Astrocyte (in vitro differentiated cells and primary cell): ENCODE results near the gene PTPRN2. TPM values are rescaled to one million over a fixed set of nuclear protein-coding genes. Genes with fewer than 3 reads are reported as not detected.

Experiments used
- DNase-seq: peaks from one replicate; pipeline ENCODE4 v3.0.0-alpha.2; 2010; ENCODE audit warnings: low read depth
- FAIRE-seq: peaks from 2 replicates; lab custom pipeline; 2011; peaks lifted over from hg19 to GRCh38; lab: Jason Lieb, UNC
- H2AFZ ChIP-seq: 2 replicates; pipeline ENCODE4 v1.6.0; 2012; ENCODE audit warnings: low read depth, low read length, inconsistent platforms
- H3K27ac ChIP-seq: 2 replicates; pipeline ENCODE4 v1.5.1; 2011; ENCODE audit warnings: low read depth, low read length, inconsistent platforms
- H3K27me3 ChIP-seq: 2 replicates; pipeline ENCODE4 v1.6.0; 2011; ENCODE audit warnings: low read length, inconsistent platforms; ENCODE audit not compliant: insufficient read depth
- H3K36me3 ChIP-seq: 2 replicates; pipeline ENCODE4 v1.5.1; 2011; ENCODE audit warnings: low read length, inconsistent platforms; ENCODE audit not compliant: insufficient read depth
- H3K4me1 ChIP-seq: 2 replicates; pipeline ENCODE4 v1.5.1; 2011; ENCODE audit warnings: low read length, inconsistent platforms; ENCODE audit not compliant: insufficient read depth
- H3K4me2 ChIP-seq: 2 replicates; pipeline ENCODE4 v1.6.0; 2012; ENCODE audit warnings: low read length, inconsistent platforms
- H3K4me3 ChIP-seq: 2 replicates; pipeline ENCODE4 v1.5.1; 2011; ENCODE audit warnings: low read depth, mild to moderate bottlenecking, low read length, inconsistent platforms; ENCODE audit not compliant: insufficient read depth
- H3K79me2 ChIP-seq: 2 replicates; pipeline ENCODE4 v1.6.0; 2012; ENCODE audit warnings: mild to moderate bottlenecking, low read length, inconsistent platforms; ENCODE audit not compliant: insufficient read depth
- H3K9ac ChIP-seq: 2 replicates; pipeline ENCODE4 v1.6.0; 2012; ENCODE audit warnings: mild to moderate bottlenecking, low read length, inconsistent platforms
- H3K9me3 ChIP-seq: 2 replicates; pipeline ENCODE4 v1.5.1; 2012; ENCODE audit warnings: low read depth, mild to moderate bottlenecking, low read length, inconsistent platforms; ENCODE audit not compliant: insufficient read depth
- H4K20me1 ChIP-seq: 2 replicates; pipeline ENCODE4 v1.6.0; 2012; ENCODE audit warnings: low read length, inconsistent platforms; ENCODE audit not compliant: insufficient read depth
- H3K27ac Mint-ChIP-seq: one replicate; pipeline ENCODE4 v1.8.0; 2021; ENCODE audit warnings: mild to moderate bottlenecking, mixed read lengths; ENCODE audit not compliant: unreplicated experiment
- H3K27me3 Mint-ChIP-seq: one replicate; pipeline ENCODE4 v1.8.0; 2021; ENCODE audit warnings: low read depth, mixed read lengths; ENCODE audit not compliant: unreplicated experiment
- H3K36me3 Mint-ChIP-seq: one replicate; pipeline ENCODE4 v1.8.0; 2021; ENCODE audit warnings: low read depth, mixed read lengths; ENCODE audit not compliant: unreplicated experiment
- H3K4me1 Mint-ChIP-seq: one replicate; pipeline ENCODE4 v1.8.0; 2021; ENCODE audit warnings: low read depth, mixed read lengths; ENCODE audit not compliant: unreplicated experiment
- H3K4me3 Mint-ChIP-seq: one replicate; pipeline ENCODE4 v1.8.0; 2021; ENCODE audit warnings: mild to moderate bottlenecking, moderate library complexity, mixed read lengths; ENCODE audit not compliant: unreplicated experiment
- H3K9me3 Mint-ChIP-seq: one replicate; pipeline ENCODE4 v1.8.0; 2021; ENCODE audit warnings: mild to moderate bottlenecking, mixed read lengths; ENCODE audit not compliant: unreplicated experiment
- EZH2 ChIP-seq: IDR thresholded peaks from 2 replicates; pipeline ENCODE4 v1.6.1; 2012; ENCODE audit warnings: mild to moderate bottlenecking, low read length, inconsistent platforms; ENCODE audit not compliant: insufficient read depth
- total RNA-seq: library from RNA; stranded (reverse); gene quantifications from 2 replicates; pipeline ENCODE4 v1.2.1, GENCODE V29; 2021
- TF ChIP-seq, protein P1 (sequence below): IDR thresholded peaks from 2 replicates; pipeline ENCODE4 v1.5.1; 2011; ENCODE audit warnings: low read depth, mild to moderate bottlenecking, inconsistent platforms, low read length, moderate library complexity; ENCODE audit not compliant: insufficient read depth

Gene PTPRN2
- total RNA-seq, 1 donor from 2014 or later = 0.09 TPM

DNA sequence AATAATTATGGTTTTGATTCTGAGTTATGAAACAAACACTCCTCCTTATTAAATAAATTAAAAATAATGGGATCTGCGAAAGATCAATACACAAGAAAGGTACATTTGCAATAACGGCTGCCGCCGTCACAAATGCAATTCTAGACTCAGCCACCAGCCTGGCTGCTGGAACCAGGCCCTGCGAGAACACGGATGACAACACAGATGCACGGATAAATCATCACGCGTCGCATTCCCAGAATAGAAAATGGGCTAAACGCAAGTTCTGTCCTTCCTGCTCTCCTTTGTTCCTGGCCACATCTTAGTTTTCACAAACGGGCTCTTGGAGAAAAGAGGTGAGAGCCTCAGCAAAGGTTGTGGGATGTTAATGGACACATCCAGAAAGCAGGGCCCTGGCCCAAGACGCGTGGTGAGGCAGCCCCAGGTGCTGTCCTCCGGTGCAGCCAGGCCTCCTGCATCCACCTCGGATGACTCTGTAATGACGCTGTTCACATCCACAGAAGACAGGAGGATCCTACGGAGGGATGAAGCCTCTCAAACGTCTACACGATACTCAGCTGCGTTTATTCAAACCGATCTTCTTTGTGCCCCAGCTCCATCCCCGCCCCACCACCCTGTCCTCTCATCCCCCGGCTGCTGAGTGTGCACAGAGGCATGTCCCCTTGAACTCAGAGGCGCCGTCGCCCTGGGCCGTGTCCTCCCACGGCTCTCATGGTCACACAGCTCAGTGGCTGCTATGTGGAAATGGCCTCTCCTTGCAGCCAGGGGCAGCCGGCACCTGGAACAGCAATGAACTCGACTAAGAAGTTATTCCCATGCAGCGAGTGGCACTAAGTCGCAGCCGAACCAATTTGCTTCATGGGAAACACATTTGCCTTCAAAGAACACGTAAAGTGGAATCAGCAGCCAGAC, 197.9 kb downstream of the PTPRN2 start:
- TF ChIP-seq, protein P1, sequence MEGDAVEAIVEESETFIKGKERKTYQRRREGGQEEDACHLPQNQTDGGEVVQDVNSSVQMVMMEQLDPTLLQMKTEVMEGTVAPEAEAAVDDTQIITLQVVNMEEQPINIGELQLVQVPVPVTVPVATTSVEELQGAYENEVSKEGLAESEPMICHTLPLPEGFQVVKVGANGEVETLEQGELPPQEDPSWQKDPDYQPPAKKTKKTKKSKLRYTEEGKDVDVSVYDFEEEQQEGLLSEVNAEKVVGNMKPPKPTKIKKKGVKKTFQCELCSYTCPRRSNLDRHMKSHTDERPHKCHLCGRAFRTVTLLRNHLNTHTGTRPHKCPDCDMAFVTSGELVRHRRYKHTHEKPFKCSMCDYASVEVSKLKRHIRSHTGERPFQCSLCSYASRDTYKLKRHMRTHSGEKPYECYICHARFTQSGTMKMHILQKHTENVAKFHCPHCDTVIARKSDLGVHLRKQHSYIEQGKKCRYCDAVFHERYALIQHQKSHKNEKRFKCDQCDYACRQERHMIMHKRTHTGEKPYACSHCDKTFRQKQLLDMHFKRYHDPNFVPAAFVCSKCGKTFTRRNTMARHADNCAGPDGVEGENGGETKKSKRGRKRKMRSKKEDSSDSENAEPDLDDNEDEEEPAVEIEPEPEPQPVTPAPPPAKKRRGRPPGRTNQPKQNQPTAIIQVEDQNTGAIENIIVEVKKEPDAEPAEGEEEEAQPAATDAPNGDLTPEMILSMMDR = no peak
- no peak for TF ChIP-seq EZH2
- no peaks in the 10 kb centered on the region for H3K36me3 Mint-ChIP-seq
- Histone ChIP-seq H3K4me3 (no peak overlapping the region), H3K9me3 (no peaks in the 10 kb centered on the region), H3K9ac (no peak overlapping the region), H3K4me1 (no peaks in the 10 kb centered on the region), H4K20me1 (no peaks in the 10 kb centered on the region), H3K4me2 (no peak overlapping the region), H3K36me3 (no peaks in the 10 kb centered on the region), H2AFZ (no peak overlapping the region), H3K27me3 (no peaks in the 10 kb centered on the region), H3K79me2 (no peaks in the 10 kb centered on the region), H3K27ac (no peak overlapping the region)
- FAIRE-seq (no peak), DNase-seq (no peak)
- no peak overlapping the region for H3K4me3 Mint-ChIP-seq
- H3K27ac Mint-ChIP-seq = no peak overlapping the region
- peaks cover 5% of the 10 kb centered on the region for H3K27me3 Mint-ChIP-seq
- H3K4me1 Mint-ChIP-seq = no peaks in the 10 kb centered on the region
- H3K9me3 Mint-ChIP-seq = peaks cover 6% of the 10 kb centered on the region

GRCh38 chr7:158388928-158389327, 198.7 kb downstream of the PTPRN2 start:
- Histone ChIP-seq H3K27ac (no peak overlapping the region), H2AFZ (no peak overlapping the region), H3K4me2 (no peak overlapping the region), H3K9me3 (no peaks in the 10 kb centered on the region), H3K4me3 (no peak overlapping the region), H3K27me3 (no peaks in the 10 kb centered on the region), H4K20me1 (no peaks in the 10 kb centered on the region), H3K79me2 (no peaks in the 10 kb centered on the region), H3K4me1 (no peaks in the 10 kb centered on the region), H3K36me3 (no peaks in the 10 kb centered on the region), H3K9ac (no peak overlapping the region)
- no peaks in the 10 kb centered on the region for H3K36me3 Mint-ChIP-seq
- H3K27me3 Mint-ChIP-seq = peaks cover 7% of the 10 kb centered on the region
- no peak for DNase-seq
- no peak for TF ChIP-seq EZH2
- TF ChIP-seq, protein P1 = no peak
- H3K4me3 Mint-ChIP-seq = no peak overlapping the region
- H3K9me3 Mint-ChIP-seq = peaks cover 6% of the 10 kb centered on the region
- FAIRE-seq = no peak
- H3K4me1 Mint-ChIP-seq = no peaks in the 10 kb centered on the region
- H3K27ac Mint-ChIP-seq = no peak overlapping the region

DNA sequence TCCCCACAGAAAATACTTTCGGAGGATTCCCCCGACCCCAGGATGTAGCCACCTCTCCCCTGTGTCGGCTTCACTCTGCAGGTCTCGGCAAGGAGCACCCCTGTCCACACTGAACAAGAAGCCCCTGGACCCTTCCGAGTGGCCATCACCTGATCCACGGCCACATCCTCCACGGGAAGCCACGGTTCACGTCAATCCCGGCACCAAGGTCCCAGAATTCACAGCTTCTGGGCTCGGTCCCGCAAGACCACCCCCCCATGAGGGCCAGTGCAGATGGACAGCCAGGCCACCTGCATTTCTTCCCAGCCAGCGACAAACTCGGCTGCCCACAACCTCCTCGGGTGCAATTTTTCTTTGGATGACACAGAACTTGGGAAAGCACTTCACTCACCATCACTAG, 199.6 kb downstream of the PTPRN2 start:
- Mint-ChIP-seq H3K4me1 (no peaks in the 10 kb centered on the region), H3K27me3 (peaks cover 7% of the 10 kb centered on the region), H3K9me3 (peaks cover 3% of the 10 kb centered on the region), H3K4me3 (no peak overlapping the region), H3K36me3 (no peaks in the 10 kb centered on the region), H3K27ac (no peak overlapping the region)
- Histone ChIP-seq H3K4me3 (no peak overlapping the region), H3K4me2 (no peak overlapping the region), H3K36me3 (no peaks in the 10 kb centered on the region), H2AFZ (no peak overlapping the region), H3K9ac (no peak overlapping the region), H3K27me3 (no peaks in the 10 kb centered on the region), H4K20me1 (no peaks in the 10 kb centered on the region), H3K79me2 (no peaks in the 10 kb centered on the region), H3K27ac (no peak overlapping the region), H3K9me3 (no peaks in the 10 kb centered on the region), H3K4me1 (no peaks in the 10 kb centered on the region)
- TF ChIP-seq, protein P1 = no peak
- FAIRE-seq = no peak
- no peak for DNase-seq
